ENCODE results near the gene PIK3R1.

- TF ChIP-seq POLR2A (IDR thresholded peaks at IDR 0.05), result no peak
- TF ChIP-seq CTCF (IDR thresholded peaks at IDR 0.05 in 8 of 11, conservative IDR thresholded peaks at IDR 0.05 in 3 of 11), result no peak
These were observed 109.6 kb downstream of the PIK3R1 start for GRCh38 chr5:68325065-68325580.
